Erythroblast (primary cell): ENCODE results near the gene SCAF4.
"Not testable (repeated sequence)": the region's sequence is repeated elsewhere in the genome, so short reads cannot be mapped to it uniquely, and the experiment has no call there.

Experiments
- DNase-seq, 2 experiments: peaks; one replicate each; lab custom pipeline; 2025; lab: John Stamatoyannopoulos, UW
- GATA1 ChIP-seq: IDR thresholded peaks from 2 replicates; pipeline ENCODE4 v1.6.1; 2011; ENCODE audit warnings: low read depth, mild to moderate bottlenecking, control low read depth, low read length, moderate library complexity
- POLR2A ChIP-seq: IDR thresholded peaks from 2 replicates; pipeline ENCODE4 v1.6.1; 2011; ENCODE audit warnings: mild to moderate bottlenecking, low read length

The SCAF4 gene

GRCh38 chr21:31665397-31665796 lies 66.5 kb downstream of the SCAF4 start:
- TF ChIP-seq GATA1 (no peak), POLR2A (no peak)
- no peak for DNase-seq

DNA sequence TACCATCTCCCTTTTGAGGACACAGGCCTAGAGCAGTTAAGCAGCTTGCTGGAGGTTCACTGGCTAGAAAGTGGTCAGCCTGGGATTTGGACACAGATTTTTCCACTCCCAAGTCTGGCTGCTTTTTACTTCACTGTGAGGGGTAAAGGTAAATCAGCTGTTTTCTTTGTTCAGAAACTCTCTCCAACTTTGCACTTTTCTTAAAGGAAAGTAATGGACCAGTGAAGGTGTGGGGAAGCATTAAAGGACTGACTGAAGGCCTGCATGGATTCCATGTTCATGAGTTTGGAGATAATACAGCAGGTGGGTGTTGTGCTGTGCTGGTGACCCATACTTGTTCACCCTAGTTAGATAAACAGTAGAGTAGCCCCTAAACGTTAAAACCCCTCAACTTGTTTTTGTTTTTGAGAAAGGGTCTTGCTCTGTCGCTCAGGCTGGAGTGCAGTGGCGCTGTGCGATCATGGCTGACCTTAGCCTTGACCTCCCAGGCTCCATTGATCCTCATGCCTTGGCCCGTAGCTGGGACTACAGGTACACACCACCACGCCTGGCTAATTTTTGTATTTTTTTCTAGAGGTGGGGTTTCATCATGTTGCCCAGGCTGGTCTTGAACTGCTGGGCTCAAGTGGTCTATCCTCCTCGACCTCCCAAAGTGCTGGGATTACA lies 68.2 kb downstream of the SCAF4 start:
- TF ChIP-seq GATA1, result no peak
- no peak for TF ChIP-seq POLR2A
- DNase-seq, result peak in 1 of 2 experiments; percentile 31

GRCh38 chr21:31660591-31660990 lies 71.3 kb downstream of the SCAF4 start:
- DNase-seq, result peak; percentile 54 to 62
- TF ChIP-seq GATA1 (no peak), POLR2A (no peak)

DNA sequence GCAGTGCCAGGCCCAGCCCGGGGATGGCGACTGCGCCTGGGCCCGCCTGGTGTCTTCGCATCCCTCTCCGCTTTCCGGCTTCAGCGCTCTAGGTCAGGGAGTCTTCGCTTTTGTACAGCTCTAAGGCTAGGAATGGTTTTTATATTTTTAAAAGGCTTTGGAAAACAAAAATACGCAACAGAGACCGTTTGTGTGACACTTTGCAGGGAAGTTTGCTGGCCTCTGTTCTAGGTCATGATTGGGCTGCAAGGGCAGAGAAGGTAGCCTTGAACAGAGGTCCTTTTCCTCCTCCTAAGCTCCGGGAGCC lies 71.7 kb downstream of the SCAF4 start:
- no peak for DNase-seq
- no peak for TF ChIP-seq GATA1
- no peak for TF ChIP-seq POLR2A

DNA sequence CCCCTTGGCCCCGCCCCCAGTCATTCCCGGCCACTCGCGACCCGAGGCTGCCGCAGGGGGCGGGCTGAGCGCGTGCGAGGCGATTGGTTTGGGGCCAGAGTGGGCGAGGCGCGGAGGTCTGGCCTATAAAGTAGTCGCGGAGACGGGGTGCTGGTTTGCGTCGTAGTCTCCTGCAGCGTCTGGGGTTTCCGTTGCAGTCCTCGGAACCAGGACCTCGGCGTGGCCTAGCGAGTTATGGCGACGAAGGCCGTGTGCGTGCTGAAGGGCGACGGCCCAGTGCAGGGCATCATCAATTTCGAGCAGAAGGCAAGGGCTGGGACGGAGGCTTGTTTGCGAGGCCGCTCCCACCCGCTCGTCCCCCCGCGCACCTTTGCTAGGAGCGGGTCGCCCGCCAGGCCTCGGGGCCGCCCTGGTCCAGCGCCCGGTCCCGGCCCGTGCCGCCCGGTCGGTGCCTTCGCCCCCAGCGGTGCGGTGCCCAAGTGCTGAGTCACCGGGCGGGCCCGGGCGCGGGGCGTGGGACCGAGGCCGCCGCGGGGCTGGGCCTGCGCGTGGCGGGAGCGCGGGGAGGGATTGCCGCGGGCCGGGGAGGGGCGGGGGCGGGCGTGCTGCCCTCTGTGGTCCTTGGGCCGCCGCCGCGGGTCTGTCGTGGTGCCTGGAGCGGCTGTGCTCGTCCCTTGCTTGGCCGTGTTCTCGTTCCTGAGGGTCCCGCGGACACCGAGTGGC lies 72.2 kb downstream of the SCAF4 start, which contains the start of gene SOD1:
SOD1 (plus strand) TSS at position 158 of the 723 bp plus-strand sequence; CDS start at position 235, 77 bp downstream.
- TF ChIP-seq POLR2A (peak; percentile 98), GATA1 (no peak)

DNA sequence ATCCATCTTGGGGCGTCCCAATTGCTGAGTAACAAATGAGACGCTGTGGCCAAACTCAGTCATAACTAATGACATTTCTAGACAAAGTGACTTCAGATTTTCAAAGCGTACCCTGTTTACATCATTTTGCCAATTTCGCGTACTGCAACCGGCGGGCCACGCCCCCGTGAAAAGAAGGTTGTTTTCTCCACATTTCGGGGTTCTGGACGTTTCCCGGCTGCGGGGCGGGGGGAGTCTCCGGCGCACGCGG lies 72.7 kb downstream of the SCAF4 start:
- TF ChIP-seq GATA1, result no peak
- no peak for TF ChIP-seq POLR2A
- no peak for DNase-seq

More for the DNA sequence above, 72.2 kb downstream of the SCAF4 start, which contains the start of gene SOD1:
- DNase-seq, result peak; percentile 95 to 97

DNA sequence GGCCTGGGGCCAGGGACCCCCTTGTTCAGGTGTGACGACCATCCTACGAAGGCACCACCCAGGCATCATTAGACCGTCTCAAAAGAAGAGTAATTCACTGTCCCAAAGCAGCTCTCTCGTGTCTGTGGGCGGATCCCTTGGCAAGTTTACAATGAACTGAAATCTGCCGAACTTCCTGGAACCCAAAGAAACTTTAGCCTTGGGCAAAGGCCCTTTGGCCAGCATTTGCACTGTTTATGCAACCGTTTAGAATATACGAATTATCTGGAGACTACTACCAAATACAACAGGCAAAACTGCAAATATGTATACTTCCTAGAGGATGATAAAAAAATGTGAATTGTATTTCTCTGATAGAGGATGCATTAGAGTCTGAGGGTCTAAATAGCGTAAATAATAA lies 73.9 kb downstream of the SCAF4 start:
- TF ChIP-seq GATA1, result no peak
- DNase-seq, result peak; percentile 6 to 31

- no peak for DNase-seq
- TF ChIP-seq POLR2A (no peak), GATA1 (no peak)
Observed at GRCh38 chr21:31656199-31657095, 75.5 kb downstream of the SCAF4 start.

- not testable (repeated sequence) for DNase-seq
Observed at GRCh38 chr21:31654821-31655580, 76.9 kb downstream of the SCAF4 start.

GRCh38 chr21:31654340-31654739 lies 77.6 kb downstream of the SCAF4 start:
- TF ChIP-seq GATA1 (no peak), POLR2A (no peak)
- DNase-seq, result no peak

- DNase-seq, result not testable (repeated sequence)
Observed at GRCh38 chr21:31651491-31651890, 80.4 kb downstream of the SCAF4 start.

DNA sequence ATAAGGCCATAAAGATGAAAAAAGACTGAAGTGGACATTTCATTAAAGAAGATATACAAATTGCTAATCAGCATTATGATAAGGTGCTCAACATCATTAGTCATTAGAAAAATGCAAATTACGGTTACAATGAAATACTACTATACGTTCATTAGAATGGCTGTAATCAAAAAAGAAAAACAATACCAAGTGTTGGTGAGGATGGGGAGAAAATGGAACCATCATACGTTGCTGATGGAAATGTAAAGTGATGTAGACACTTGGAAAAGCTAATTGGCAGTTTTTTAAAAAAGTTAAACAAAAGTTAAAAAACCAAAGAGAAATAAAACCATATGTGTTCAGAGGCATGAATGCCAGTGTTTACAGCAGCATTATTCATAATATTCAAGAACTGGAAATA lies 81.0 kb downstream of the SCAF4 start:
- no peak for DNase-seq

GRCh38 chr21:31647650-31648049 lies 84.3 kb downstream of the SCAF4 start:
- TF ChIP-seq GATA1 (no peak), POLR2A (no peak)
- DNase-seq, result no peak

More for the DNA sequence above, 81.0 kb downstream of the SCAF4 start:
- TF ChIP-seq GATA1 (no peak), POLR2A (no peak)
